ENCODE results near the gene HBD.
"Not testable (repeated sequence)": the region's sequence is repeated elsewhere in the genome, so short reads cannot be mapped to it uniquely, and the experiment has no call there.

HBD gene

GRCh38 chr11:5253440-5253839, 19.2 kb upstream of the HBD start:
- WGBS, 2 experiments (ENCODE audit: insufficient coverage in 2 of 2), result no CpG with 5 or more reads among the region's 5 CpGs
- not testable (repeated sequence) for H3K27ac ChIP-seq (ENCODE audit: low read depth, low read length, severe bottlenecking); H3K4me3 ChIP-seq (ENCODE audit: extremely low read depth, insufficient read depth, low read length, poor library complexity, severe bottlenecking); H3K4me1 ChIP-seq (ENCODE audit: control insufficient read depth, insufficient read depth, low read length, poor library complexity, severe bottlenecking); H3K9me3 ChIP-seq (ENCODE audit: control insufficient read depth, low read length); H3K36me3 ChIP-seq (ENCODE audit: control insufficient read depth, insufficient read depth, low read length)

- Histone ChIP-seq H3K4me1 (ENCODE audit: control insufficient read depth, insufficient read depth, low read length, poor library complexity, severe bottlenecking) (no peaks in the 10 kb centered on the region), H3K27ac (ENCODE audit: low read depth, low read length, severe bottlenecking) (no peak overlapping the region), H3K36me3 (ENCODE audit: control insufficient read depth, insufficient read depth, low read length) (no peaks in the 10 kb centered on the region), H3K9me3 (ENCODE audit: control insufficient read depth, low read length) (no peaks in the 10 kb centered on the region), H3K4me3 (ENCODE audit: extremely low read depth, insufficient read depth, low read length, poor library complexity, severe bottlenecking) (no peak overlapping the region)
- 100% methylated on average over 1 of the region's 1 CpG; no CpG with 5 or more reads in 1 of the 2 experiments for WGBS, 2 experiments (ENCODE audit: insufficient coverage in 2 of 2)
These were observed 18.6 kb upstream of the HBD start for GRCh38 chr11:5252919-5253265.

- Histone ChIP-seq H3K4me1 (ENCODE audit: control insufficient read depth, insufficient read depth, low read length, poor library complexity, severe bottlenecking) (no peaks in the 10 kb centered on the region), H3K36me3 (ENCODE audit: control insufficient read depth, insufficient read depth, low read length) (no peaks in the 10 kb centered on the region), H3K27ac (ENCODE audit: low read depth, low read length, severe bottlenecking) (no peak overlapping the region), H3K4me3 (ENCODE audit: extremely low read depth, insufficient read depth, low read length, poor library complexity, severe bottlenecking) (no peak overlapping the region), H3K9me3 (ENCODE audit: control insufficient read depth, low read length) (no peaks in the 10 kb centered on the region)
- WGBS, 2 experiments (ENCODE audit: insufficient coverage in 2 of 2), result 86 to 92% methylated on average over 7 of the region's 9 CpGs
These were observed 18.1 kb upstream of the HBD start for GRCh38 chr11:5252192-5252918.

GRCh38 chr11:5251746-5252145, 17.5 kb upstream of the HBD start:
- Histone ChIP-seq H3K36me3 (ENCODE audit: control insufficient read depth, insufficient read depth, low read length) (no peaks in the 10 kb centered on the region), H3K4me1 (ENCODE audit: control insufficient read depth, insufficient read depth, low read length, poor library complexity, severe bottlenecking) (no peaks in the 10 kb centered on the region), H3K27ac (ENCODE audit: low read depth, low read length, severe bottlenecking) (no peak overlapping the region), H3K4me3 (ENCODE audit: extremely low read depth, insufficient read depth, low read length, poor library complexity, severe bottlenecking) (no peak overlapping the region), H3K9me3 (ENCODE audit: control insufficient read depth, low read length) (no peaks in the 10 kb centered on the region)
- 100% methylated on average over 1 of the region's 2 CpGs; no CpG with 5 or more reads in 1 of the 2 experiments for WGBS, 2 experiments (ENCODE audit: insufficient coverage in 2 of 2)

- Histone ChIP-seq H3K36me3 (ENCODE audit: control insufficient read depth, insufficient read depth, low read length) (no peaks in the 10 kb centered on the region), H3K9me3 (ENCODE audit: control insufficient read depth, low read length) (no peaks in the 10 kb centered on the region), H3K4me3 (ENCODE audit: extremely low read depth, insufficient read depth, low read length, poor library complexity, severe bottlenecking) (no peak overlapping the region), H3K27ac (ENCODE audit: low read depth, low read length, severe bottlenecking) (no peak overlapping the region), H3K4me1 (ENCODE audit: control insufficient read depth, insufficient read depth, low read length, poor library complexity, severe bottlenecking) (no peaks in the 10 kb centered on the region)
- WGBS, 2 experiments (ENCODE audit: insufficient coverage in 2 of 2), result 83% methylated on average over 1 of the region's 4 CpGs; no CpG with 5 or more reads in 1 of the 2 experiments
These were observed 16.4 kb upstream of the HBD start for GRCh38 chr11:5250543-5251204.

- H3K36me3 ChIP-seq (ENCODE audit: control insufficient read depth, insufficient read depth, low read length); H3K4me1 ChIP-seq (ENCODE audit: control insufficient read depth, insufficient read depth, low read length, poor library complexity, severe bottlenecking); H3K9me3 ChIP-seq (ENCODE audit: control insufficient read depth, low read length); H3K27ac ChIP-seq (ENCODE audit: low read depth, low read length, severe bottlenecking); H3K4me3 ChIP-seq (ENCODE audit: extremely low read depth, insufficient read depth, low read length, poor library complexity, severe bottlenecking): not testable (repeated sequence)
- WGBS, 2 experiments (ENCODE audit: insufficient coverage in 2 of 2), result no CpG with 5 or more reads among the region's 9 CpGs
These were observed 15.6 kb upstream of the HBD start, which contains the start of gene HBG1 for GRCh38 chr11:5249807-5250396. HBG1 (minus strand) TSS chr11:5249857; CDS start chr11:5249804, 53 bp downstream.

GRCh38 chr11:5248498-5248897, 14.2 kb upstream of the HBD start:
- H3K4me3 ChIP-seq (ENCODE audit: extremely low read depth, insufficient read depth, low read length, poor library complexity, severe bottlenecking); H3K9me3 ChIP-seq (ENCODE audit: control insufficient read depth, low read length); H3K36me3 ChIP-seq (ENCODE audit: control insufficient read depth, insufficient read depth, low read length); H3K27ac ChIP-seq (ENCODE audit: low read depth, low read length, severe bottlenecking); H3K4me1 ChIP-seq (ENCODE audit: control insufficient read depth, insufficient read depth, low read length, poor library complexity, severe bottlenecking): not testable (repeated sequence)
- 100% methylated on average over 1 of the region's 7 CpGs; no CpG with 5 or more reads in 1 of the 2 experiments for WGBS, 2 experiments (ENCODE audit: insufficient coverage in 2 of 2)

GRCh38 chr11:5247472-5248192, 13.3 kb upstream of the HBD start:
- Histone ChIP-seq H3K4me1 (ENCODE audit: control insufficient read depth, insufficient read depth, low read length, poor library complexity, severe bottlenecking) (no peaks in the 10 kb centered on the region), H3K9me3 (ENCODE audit: control insufficient read depth, low read length) (no peaks in the 10 kb centered on the region), H3K36me3 (ENCODE audit: control insufficient read depth, insufficient read depth, low read length) (no peaks in the 10 kb centered on the region), H3K4me3 (ENCODE audit: extremely low read depth, insufficient read depth, low read length, poor library complexity, severe bottlenecking) (no peak overlapping the region), H3K27ac (ENCODE audit: low read depth, low read length, severe bottlenecking) (no peak overlapping the region)
- WGBS, 2 experiments (ENCODE audit: insufficient coverage in 2 of 2), result 79 to 94% methylated on average over 2 to 3 of the region's 3 CpGs

- no peak overlapping the region for H3K4me3 ChIP-seq (ENCODE audit: extremely low read depth, insufficient read depth, low read length, poor library complexity, severe bottlenecking)
- no peak overlapping the region for H3K27ac ChIP-seq (ENCODE audit: low read depth, low read length, severe bottlenecking)
- H3K36me3 ChIP-seq (ENCODE audit: control insufficient read depth, insufficient read depth, low read length), result no peaks in the 10 kb centered on the region
- 95 to 100% methylated on average over 4 of the region's 6 CpGs for WGBS, 2 experiments (ENCODE audit: insufficient coverage in 2 of 2)
- no peaks in the 10 kb centered on the region for H3K4me1 ChIP-seq (ENCODE audit: control insufficient read depth, insufficient read depth, low read length, poor library complexity, severe bottlenecking)
- no peaks in the 10 kb centered on the region for H3K9me3 ChIP-seq (ENCODE audit: control insufficient read depth, low read length)
These were observed 12.6 kb upstream of the HBD start for GRCh38 chr11:5246772-5247471.

GRCh38 chr11:5245155-5245554, 10.9 kb upstream of the HBD start:
- Histone ChIP-seq H3K4me3 (ENCODE audit: extremely low read depth, insufficient read depth, low read length, poor library complexity, severe bottlenecking) (no peak overlapping the region), H3K9me3 (ENCODE audit: control insufficient read depth, low read length) (no peaks in the 10 kb centered on the region), H3K36me3 (ENCODE audit: control insufficient read depth, insufficient read depth, low read length) (no peaks in the 10 kb centered on the region), H3K4me1 (ENCODE audit: control insufficient read depth, insufficient read depth, low read length, poor library complexity, severe bottlenecking) (no peaks in the 10 kb centered on the region), H3K27ac (ENCODE audit: low read depth, low read length, severe bottlenecking) (no peak overlapping the region)
- 84 to 96% methylated on average over 2 of the region's 2 CpGs for WGBS, 2 experiments (ENCODE audit: insufficient coverage in 2 of 2)

Data from mesodermal cell (in vitro differentiated cells).